Measurements from ENCODE around the gene PBX4.

Gene PBX4

GRCh38 chr19:19592690-19593089, 25.8 kb downstream of the PBX4 start:
- DNase-seq (ENCODE audit: low read depth in 2 of 2) = no peak

DNA sequence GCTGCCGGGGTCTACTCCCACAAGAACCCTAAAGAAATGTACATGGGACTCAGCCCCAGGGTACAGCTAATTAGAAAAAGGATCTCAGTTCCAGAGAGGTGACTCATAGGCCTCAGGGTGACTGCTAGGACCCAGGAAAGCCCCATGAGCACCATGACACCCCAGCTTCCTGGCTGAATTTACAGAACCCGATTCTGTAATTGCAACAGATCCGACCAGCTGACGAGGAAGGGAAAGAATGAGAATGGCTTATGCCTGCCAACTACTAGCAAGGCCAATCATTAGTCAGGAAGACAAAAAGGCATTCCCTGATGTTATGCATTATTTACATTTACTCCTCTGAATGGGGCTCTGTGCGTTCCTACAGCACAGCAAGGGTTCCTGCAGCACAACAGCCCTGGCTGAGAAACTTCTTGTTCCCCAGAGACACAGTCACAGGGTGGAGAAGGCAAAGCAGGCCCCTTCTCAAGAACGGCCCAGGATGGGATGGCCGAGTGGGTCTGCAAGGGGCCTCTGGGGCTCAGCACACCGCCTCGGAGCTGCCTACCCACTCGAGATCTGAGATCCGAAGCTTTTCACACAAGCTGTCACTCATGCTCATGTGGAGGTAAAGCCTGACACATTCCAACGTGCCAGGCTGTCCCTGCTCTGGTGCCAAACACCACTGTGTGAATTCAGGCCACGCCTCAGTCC, 27.2 kb downstream of the PBX4 start:
- peak; percentile 41 to 51 for DNase-seq (ENCODE audit: low read depth in 2 of 2)

DNA sequence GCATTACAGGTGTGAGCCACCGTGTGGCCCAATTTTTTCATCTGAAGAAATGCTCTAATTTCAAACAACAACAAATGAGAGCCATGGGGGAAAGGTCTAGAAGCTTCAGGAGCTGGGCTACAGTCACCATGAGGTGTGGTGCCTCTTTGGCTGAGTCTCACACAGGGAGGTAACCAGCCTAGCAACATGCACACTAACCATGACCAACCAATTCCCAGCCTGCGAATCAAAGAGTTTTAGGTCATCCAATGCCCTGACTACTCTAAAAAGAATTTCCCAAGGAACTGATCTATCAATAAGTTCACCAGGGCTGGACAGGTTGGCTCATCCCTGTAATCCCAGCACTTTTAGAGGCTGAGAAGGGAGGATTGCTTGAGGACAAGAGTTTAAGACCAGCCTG, 29.9 kb downstream of the PBX4 start:
- no peak for DNase-seq (ENCODE audit: low read depth in 2 of 2)

GRCh38 chr19:19587771-19588170, 30.7 kb downstream of the PBX4 start:
- no peak for DNase-seq (ENCODE audit: low read depth in 2 of 2)

DNA sequence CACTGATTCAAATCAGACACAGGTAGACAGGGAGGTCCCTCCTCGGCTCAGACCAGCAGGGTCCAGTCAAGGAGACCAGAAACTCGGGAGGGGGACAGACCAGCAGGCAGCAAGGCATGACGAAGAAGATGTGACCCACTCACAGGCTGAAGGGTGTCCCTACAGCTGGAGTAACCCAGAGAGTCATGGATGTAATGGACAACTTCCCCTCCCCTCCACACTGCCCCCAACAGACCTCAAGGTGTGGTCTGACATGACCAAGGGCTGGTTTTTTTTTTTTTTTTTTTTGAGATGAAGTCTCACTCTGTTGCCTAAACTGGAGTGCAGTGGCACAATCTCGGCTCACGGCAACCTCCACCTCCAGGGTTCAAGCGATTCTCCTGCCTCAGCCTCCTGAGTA, 34.1 kb downstream of the PBX4 start:
- no peak for DNase-seq (ENCODE audit: low read depth in 2 of 2)

DNA sequence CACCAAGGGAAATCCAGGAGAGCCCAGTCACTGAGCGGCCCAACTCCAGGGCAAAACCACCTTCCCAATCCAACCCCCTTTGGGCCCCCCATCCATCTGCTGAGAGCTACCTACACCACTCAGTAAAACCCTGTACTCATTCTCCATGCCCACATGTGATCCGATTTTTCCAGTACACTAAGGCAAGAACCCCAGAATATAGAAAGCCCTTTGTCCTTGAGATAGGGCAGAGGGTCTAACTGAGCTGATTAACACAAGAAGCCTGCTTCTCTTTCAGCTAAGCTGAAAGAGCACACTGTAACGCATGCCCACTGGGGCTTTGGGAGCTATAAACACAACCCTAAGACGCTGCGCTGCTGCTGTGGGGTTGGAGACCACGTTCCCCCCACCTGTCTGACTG, 36.0 kb downstream of the PBX4 start:
- no peak for DNase-seq (ENCODE audit: low read depth in 2 of 2)

DNA sequence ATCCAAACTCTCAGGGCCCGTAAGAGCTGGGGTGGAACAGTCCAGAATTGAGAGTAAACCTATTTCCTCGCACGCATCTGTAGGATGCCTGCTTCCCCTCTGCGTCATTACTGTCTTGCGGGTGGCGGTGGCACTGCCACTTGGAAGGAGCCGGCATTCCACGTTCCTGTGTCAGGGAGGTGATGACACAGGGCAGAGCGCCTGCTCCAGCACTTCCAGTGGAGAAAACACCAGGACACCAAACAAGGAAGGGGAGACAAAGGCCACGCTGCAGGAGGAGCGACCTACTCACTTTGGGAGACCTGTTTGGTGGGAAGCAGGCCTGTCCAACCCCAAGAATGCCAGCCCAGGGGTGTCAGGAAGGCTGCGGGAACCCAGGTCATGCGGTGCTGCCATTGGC, 37.1 kb downstream of the PBX4 start:
- DNase-seq (ENCODE audit: low read depth in 2 of 2) = no peak

- no peak for DNase-seq (ENCODE audit: low read depth in 2 of 2)
Observed at GRCh38 chr19:19580418-19580817, 38.1 kb downstream of the PBX4 start.

GRCh38 chr19:19579533-19580361, 38.7 kb downstream of the PBX4 start:
- no peak for DNase-seq (ENCODE audit: low read depth in 2 of 2)

DNA sequence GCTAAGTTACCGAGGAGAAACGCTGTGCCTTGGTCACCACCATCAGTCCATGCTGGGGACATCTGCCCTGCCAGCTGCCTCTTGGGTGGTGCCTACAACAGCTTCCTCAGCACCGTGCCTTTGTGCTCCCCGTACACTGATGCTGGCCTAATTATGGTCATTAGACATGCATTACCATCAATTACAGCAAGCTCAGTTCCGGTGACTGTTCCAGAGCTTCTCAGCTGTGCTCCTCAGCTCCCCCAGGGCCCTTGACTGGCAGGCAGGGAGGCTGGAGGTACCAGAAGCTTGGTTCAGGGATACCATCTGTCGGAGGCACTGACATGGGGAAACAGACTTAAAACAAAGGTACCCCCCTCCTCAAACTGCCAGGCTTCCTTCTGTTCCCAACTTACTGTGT, 40.2 kb downstream of the PBX4 start:
- DNase-seq (ENCODE audit: low read depth in 2 of 2) = no peak

DNA sequence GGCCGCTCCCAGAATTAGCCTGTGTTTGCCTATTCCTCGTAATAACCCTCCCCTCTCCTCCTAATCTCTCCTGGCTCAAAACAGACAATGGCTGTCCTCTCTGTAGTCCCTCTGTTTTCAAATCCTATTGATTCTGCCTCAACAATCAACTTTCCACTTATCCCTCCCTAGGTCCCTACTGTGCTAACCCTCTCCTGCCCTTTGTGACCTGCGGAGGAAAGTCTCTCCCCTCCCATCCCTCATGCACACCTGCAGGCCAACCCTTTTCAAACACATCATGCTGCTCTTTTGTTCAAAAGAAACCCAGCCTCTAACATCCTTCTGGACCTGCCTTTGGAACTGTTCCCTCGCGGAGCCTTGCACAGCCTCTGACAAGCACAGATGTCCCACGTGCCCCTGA, 43.1 kb downstream of the PBX4 start:
- DNase-seq (ENCODE audit: low read depth in 2 of 2) = no peak

- DNase-seq (ENCODE audit: low read depth in 2 of 2) = no peak
Observed at GRCh38 chr19:19571071-19571786, 47.3 kb downstream of the PBX4 start.

DNA sequence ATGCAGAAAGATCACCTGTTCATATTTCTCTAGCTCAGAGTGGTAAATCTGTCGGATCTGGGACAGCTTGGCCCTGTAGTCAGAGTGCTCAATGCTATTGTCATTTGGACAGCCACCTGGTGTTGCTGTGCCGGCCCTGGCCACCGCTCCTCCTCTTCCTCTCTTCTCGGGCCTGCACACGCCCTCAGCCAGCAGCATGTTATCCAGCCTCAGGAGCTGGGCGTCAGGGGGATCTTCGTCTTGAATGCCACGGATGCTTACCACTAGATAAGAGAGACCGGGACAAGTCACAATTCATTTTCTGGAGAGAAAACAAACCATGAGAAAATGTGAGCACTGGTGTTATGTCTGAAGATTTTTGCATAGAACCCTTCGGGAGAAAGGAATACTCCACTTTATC, 47.9 kb downstream of the PBX4 start:
- DNase-seq (ENCODE audit: low read depth in 2 of 2) = no peak

DNA sequence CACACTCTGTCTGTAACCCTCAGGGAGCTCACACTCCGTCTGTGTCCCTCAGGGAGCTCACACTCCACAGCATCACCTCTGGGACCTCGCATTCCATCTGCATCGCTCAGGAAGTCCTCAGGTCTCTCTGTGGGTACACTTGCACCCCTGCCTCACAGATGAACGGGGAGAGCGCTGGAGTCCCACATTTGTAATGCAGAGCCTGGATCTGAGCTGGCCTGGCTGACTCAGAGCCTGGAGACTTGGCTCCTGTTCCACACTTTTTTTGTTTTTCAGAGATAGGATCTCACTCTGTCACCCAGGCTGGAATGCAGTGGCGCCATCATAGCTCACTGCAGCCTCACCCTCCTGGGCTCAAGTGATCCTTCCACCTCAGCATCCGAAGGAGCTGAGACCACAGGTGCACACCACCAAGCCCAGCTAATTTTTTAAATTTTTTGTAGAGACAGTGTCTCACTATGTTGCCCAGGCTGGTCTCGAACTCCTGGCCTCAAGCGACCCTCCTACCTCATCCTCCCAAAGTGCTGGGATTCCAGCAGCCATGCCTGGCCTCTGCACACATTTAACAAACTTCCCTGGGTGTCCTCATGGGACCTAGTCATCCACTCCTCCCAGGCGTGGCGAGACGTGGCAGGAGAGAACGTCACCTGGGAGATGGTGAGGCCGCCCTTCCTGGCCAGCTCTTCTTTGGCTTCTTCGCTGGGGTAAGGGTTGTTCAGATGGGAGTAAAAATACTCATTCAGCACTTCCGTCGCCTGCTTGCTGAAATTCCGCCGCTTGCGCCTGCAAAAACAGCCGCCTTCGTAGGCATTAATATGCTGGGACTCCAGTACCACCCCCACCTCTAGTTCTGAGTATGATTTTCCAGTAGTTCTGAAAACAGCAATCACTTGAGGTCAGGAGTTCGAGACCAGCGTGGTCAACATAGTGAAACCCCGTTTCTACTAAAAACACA, 49.4 kb downstream of the PBX4 start:
- DNase-seq (ENCODE audit: low read depth in 2 of 2) = no peak

DNA sequence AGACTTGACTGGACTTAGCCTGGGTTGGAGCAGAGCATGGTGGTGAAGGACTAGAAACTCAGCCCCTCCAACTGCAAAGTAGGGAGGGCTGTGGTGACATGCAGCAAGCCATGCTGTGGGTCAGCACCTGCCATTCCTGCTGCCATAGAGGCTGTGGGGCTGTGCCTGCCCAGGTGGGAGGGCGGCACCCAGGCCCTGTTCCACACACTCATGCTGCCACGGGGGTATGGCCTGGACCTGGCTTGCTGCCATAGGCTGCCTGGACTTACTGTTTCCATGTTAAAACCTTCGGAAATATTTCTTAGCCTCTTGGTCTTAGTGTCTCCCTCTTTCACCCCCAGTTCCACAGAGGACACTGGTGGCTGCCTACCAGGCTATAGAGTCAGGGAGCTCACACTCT, 51.1 kb downstream of the PBX4 start:
- no peak for DNase-seq (ENCODE audit: low read depth in 2 of 2)

DNA sequence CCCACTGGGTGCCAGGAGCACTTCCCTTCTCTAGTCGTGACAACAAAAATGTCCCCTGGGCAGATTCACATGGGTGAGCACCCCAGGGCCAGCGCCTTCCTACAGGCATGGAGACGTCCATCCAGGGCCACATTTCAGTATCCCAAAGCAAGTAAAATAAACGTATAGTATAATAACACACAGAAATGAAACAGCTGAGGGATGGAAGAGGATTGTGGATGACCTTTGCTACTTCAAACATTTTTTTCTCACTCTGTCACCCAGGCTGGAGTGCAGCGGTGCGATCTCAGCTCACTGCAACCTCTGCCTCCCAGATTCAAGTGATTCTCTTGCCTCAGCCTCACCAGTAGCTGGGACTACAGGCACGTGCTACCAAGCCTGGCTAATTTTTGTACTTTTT, 52.2 kb downstream of the PBX4 start:
- no peak for DNase-seq (ENCODE audit: low read depth in 2 of 2)

DNA sequence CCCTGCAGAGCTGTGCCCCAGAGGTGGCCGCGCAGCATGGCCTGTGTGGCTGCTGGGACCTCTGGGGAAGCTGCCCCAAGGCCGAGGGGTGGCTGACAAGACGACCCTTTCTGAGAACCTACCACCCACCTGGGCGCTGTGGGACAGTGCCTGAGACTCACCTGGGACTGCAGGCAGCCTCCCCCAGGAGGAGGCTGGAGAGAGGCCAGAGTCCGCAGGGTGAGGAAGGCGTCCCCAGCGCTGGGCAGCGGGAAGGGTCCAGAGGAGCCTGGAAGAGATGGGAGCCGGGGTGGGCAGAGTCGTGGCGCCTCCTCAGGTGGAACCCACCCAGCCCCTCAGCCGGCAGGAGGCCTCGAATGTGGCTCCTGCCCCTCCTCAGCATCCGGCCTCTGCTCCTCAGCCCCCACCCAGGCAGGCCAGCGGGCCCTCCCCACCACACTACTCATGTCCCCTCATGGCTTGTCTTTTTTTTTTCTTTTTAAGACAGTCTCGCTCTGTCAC, 55.1 kb downstream of the PBX4 start:
- DNase-seq (ENCODE audit: low read depth in 2 of 2) = no peak

DNA sequence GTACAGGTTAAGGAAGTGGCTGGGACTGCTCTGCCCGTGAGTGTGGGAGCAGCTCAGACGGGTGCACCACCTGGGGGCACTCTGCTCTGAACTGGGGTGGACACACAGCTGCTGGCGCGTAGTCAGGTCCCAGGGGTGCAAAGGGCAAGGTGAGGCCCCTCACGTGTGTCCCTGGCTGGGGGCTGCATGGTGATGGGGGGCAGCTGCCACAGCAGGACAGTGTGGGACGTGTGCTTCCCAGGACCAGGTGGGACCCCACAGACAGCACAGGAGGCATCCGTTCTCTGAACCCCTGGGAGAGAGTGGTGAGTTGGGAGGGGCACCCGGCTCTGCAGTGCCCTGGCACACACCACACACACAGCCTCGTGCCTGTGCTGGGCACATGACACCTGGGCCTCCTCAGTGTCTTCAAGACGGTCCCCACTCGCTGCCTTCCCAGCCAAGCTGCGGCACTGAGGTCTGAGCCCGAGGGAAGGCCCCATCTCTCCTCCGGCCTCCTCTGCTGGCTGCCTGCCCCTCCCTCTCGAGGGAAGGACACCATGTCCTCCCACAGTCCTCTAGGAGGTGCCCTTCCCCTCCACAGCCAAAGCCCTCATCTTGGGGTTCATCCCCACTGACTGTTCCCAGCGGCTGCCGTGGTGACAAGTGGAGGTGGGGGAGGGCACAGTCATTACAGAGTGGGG, 55.7 kb downstream of the PBX4 start:
- peak; percentile 20 to 25 for DNase-seq (ENCODE audit: low read depth in 2 of 2)

- no peak for DNase-seq (ENCODE audit: low read depth in 2 of 2)
Observed at GRCh38 chr19:19561946-19562664, 56.4 kb downstream of the PBX4 start.

DNA sequence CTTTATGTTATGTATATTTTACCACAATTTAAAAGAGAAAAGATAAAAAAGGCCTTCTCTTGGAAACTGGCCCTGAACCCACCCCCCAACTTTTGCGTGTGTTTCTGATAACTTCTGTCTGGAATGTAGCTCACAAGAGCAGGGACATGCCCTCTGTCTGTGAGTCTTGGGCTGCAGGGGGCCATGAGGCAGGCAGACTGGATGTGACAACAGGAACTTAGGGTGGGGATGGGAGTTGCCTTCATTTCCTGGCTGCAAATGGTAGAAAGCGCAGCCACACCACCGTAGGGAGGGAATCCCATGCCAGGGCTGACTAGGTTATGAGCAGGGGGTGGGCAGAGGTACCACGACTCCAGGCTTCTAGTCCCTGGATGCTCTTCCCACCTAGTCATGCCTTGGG, 58.6 kb downstream of the PBX4 start:
- no peak for DNase-seq (ENCODE audit: low read depth in 2 of 2)
